IPS-18c (cell line): ENCODE measurements around the gene UBE4A.
"Not testable (repeated sequence)": the region's sequence is repeated elsewhere in the genome, so short reads cannot be mapped to it uniquely, and the experiment has no call there.

Experiments used
- H3K4me3 ChIP-seq: 2 replicates; pipeline ENCODE4 v1.7.0; 2013; ENCODE audit warnings: low read depth, mild to moderate bottlenecking, low read length, moderate library complexity; ENCODE audit not compliant: insufficient read depth
- H3K9me3 ChIP-seq: one replicate; pipeline ENCODE4 v1.6.1; 2013; ENCODE audit warnings: mild to moderate bottlenecking, low read length, moderate library complexity; ENCODE audit not compliant: control insufficient read depth, insufficient read depth

UBE4A gene

GRCh38 chr11:118379497-118379896, 20.1 kb downstream of the UBE4A start:
- Histone ChIP-seq H3K9me3 (no peaks in the 10 kb centered on the region), H3K4me3 (no peak overlapping the region)

GRCh38 chr11:118380571-118380970, 21.2 kb downstream of the UBE4A start:
- H3K4me3 ChIP-seq = no peak overlapping the region
- no peaks in the 10 kb centered on the region for H3K9me3 ChIP-seq

- H3K9me3 ChIP-seq = no peaks in the 10 kb centered on the region
- no peak overlapping the region for H3K4me3 ChIP-seq
Measured at GRCh38 chr11:118382954-118383353, 23.6 kb downstream of the UBE4A start.

GRCh38 chr11:118383657-118384056, 24.3 kb downstream of the UBE4A start:
- H3K4me3 ChIP-seq = no peak overlapping the region
- no peaks in the 10 kb centered on the region for H3K9me3 ChIP-seq

GRCh38 chr11:118396097-118396501, 36.7 kb downstream of the UBE4A start:
- Histone ChIP-seq H3K9me3 (no peaks in the 10 kb centered on the region), H3K4me3 (no peak overlapping the region)

- H3K9me3 ChIP-seq = no peaks in the 10 kb centered on the region
- H3K4me3 ChIP-seq = no peak overlapping the region
Measured at GRCh38 chr11:118397448-118397847, 38.0 kb downstream of the UBE4A start.

GRCh38 chr11:118398791-118399559, 39.6 kb downstream of the UBE4A start:
- H3K9me3 ChIP-seq = no peaks in the 10 kb centered on the region
- no peak overlapping the region for H3K4me3 ChIP-seq

- Histone ChIP-seq H3K9me3 (no peaks in the 10 kb centered on the region), H3K4me3 (peak within 1 kb of the TSS; percentile 96)
Measured at GRCh38 chr11:118401151-118401879, 41.9 kb downstream of the UBE4A start, which contains the start of gene ATP5MG. ATP5MG (plus strand) TSS chr11:118401606; CDS start chr11:118401666, 60 bp downstream.

GRCh38 chr11:118401880-118402590, 42.6 kb downstream of the UBE4A start:
- Histone ChIP-seq H3K4me3 (peak overlapping the region; percentile 96), H3K9me3 (no peaks in the 10 kb centered on the region)

- peak overlapping the region; percentile 96; the same call in 1 of the 2 replicates for H3K4me3 ChIP-seq
- not testable (repeated sequence) for H3K9me3 ChIP-seq
Measured at GRCh38 chr11:118402594-118402993, 43.2 kb downstream of the UBE4A start.

GRCh38 chr11:118406599-118407166, 47.3 kb downstream of the UBE4A start:
- Histone ChIP-seq H3K4me3 (no peak overlapping the region), H3K9me3 (no peaks in the 10 kb centered on the region)

- Histone ChIP-seq H3K9me3 (no peaks in the 10 kb centered on the region), H3K4me3 (no peak overlapping the region)
Measured at GRCh38 chr11:118410055-118410745, 50.8 kb downstream of the UBE4A start.

- H3K4me3 ChIP-seq = no peak overlapping the region
- H3K9me3 ChIP-seq = no peaks in the 10 kb centered on the region
Measured at GRCh38 chr11:118411530-118411929, 52.1 kb downstream of the UBE4A start.

- H3K4me3 ChIP-seq = no peak overlapping the region
Measured at GRCh38 chr11:118412921-118413320, 53.5 kb downstream of the UBE4A start.

GRCh38 chr11:118415062-118415738, 55.8 kb downstream of the UBE4A start:
- Histone ChIP-seq H3K4me3 (no peak overlapping the region), H3K9me3 (no peaks in the 10 kb centered on the region)

More at GRCh38 chr11:118412921-118413320, 53.5 kb downstream of the UBE4A start:
- no peaks in the 10 kb centered on the region for H3K9me3 ChIP-seq

GRCh38 chr11:118415739-118416068, 56.3 kb downstream of the UBE4A start:
- Histone ChIP-seq H3K9me3 (no peaks in the 10 kb centered on the region), H3K4me3 (no peak overlapping the region)
